ENCODE measurements around the gene CILP. TPM values are rescaled to one million over a fixed set of nuclear protein-coding genes. Genes with fewer than 3 reads are reported as not detected.

The CILP gene
- total and polyA plus RNA-seq, 4 donors = 0.30 to 0.97 (median 0.66) TPM

- Histone ChIP-seq H3K36me3 (ENCODE audit: control insufficient read depth in 4 of 4, insufficient read depth in 4 of 4, low read length in 4 of 4) (no peaks in the 10 kb centered on the region), H3K27me3 (ENCODE audit: control insufficient read depth in 3 of 3, insufficient read depth in 3 of 3, low read length in 2 of 3) (no peaks in the 10 kb centered on the region)
- TF ChIP-seq CTCF (IDR thresholded peaks at IDR 0.05; ENCODE audit: control extremely low read depth, extremely low read depth) = no peak
These were observed 9.4 kb downstream of the CILP start for GRCh38 chr15:65201918-65202317.

GRCh38 chr15:65198571-65198970 is 12.7 kb downstream of the CILP start:
- TF ChIP-seq CTCF (IDR thresholded peaks at IDR 0.05; ENCODE audit: control extremely low read depth, extremely low read depth) = no peak
- no peaks in the 10 kb centered on the region for H3K36me3 ChIP-seq (ENCODE audit: control insufficient read depth in 4 of 4, insufficient read depth in 4 of 4, low read length in 4 of 4)
- H3K4me1 ChIP-seq (ENCODE audit: control insufficient read depth in 5 of 5, insufficient read depth in 5 of 5, low read length in 5 of 5) = peaks cover 0 to 11% (median 3%) of the 10 kb centered on the region in 5 donors
- H3K9me3 ChIP-seq (ENCODE audit: control insufficient read depth in 4 of 4, insufficient read depth in 3 of 4, low read length in 3 of 4) = no peaks in the 10 kb centered on the region
- ATAC-seq (ENCODE audit: insufficient read depth, low FRiP score) (no peak), DNase-seq (no peak)
- no peaks in the 10 kb centered on the region for H3K27me3 ChIP-seq (ENCODE audit: control insufficient read depth in 3 of 3, insufficient read depth in 3 of 3, low read length in 2 of 3)
- 96 to 97% methylated on average over 12 of the region's 12 CpGs for WGBS, 2 donors
- no peak overlapping the region for H3K27ac ChIP-seq (ENCODE audit: low read depth in 1 of 2, low read length in 1 of 2)
- H3K9ac ChIP-seq (ENCODE audit: insufficient read depth in 1 of 2, low read length in 2 of 2) = no peak overlapping the region
- H3K4me3 ChIP-seq = no peak overlapping the region

More at GRCh38 chr15:65201918-65202317, 9.4 kb downstream of the CILP start:
- H3K9ac ChIP-seq (ENCODE audit: insufficient read depth in 1 of 2, low read length in 2 of 2) = no peak overlapping the region
- H3K4me1 ChIP-seq (ENCODE audit: control insufficient read depth in 5 of 5, insufficient read depth in 5 of 5, low read length in 5 of 5) = no peaks in the 10 kb centered on the region
- H3K4me3 ChIP-seq = no peak overlapping the region
- 90 to 96% methylated on average over 1 of the region's 1 CpG for WGBS, 2 donors
- no peaks in the 10 kb centered on the region for H3K9me3 ChIP-seq (ENCODE audit: control insufficient read depth in 4 of 4, insufficient read depth in 3 of 4, low read length in 3 of 4)
- no peak for ATAC-seq (ENCODE audit: insufficient read depth, low FRiP score)
- DNase-seq = no peak
- H3K27ac ChIP-seq (ENCODE audit: low read depth in 1 of 2, low read length in 1 of 2) = no peak overlapping the region

GRCh38 chr15:65197337-65197645 is 14.0 kb downstream of the CILP start:
- Histone ChIP-seq H3K9ac (ENCODE audit: insufficient read depth in 1 of 2, low read length in 2 of 2) (no peak overlapping the region), H3K27me3 (ENCODE audit: control insufficient read depth in 3 of 3, insufficient read depth in 3 of 3, low read length in 2 of 3) (no peaks in the 10 kb centered on the region), H3K27ac (ENCODE audit: low read depth in 1 of 2, low read length in 1 of 2) (no peak overlapping the region), H3K36me3 (ENCODE audit: control insufficient read depth in 4 of 4, insufficient read depth in 4 of 4, low read length in 4 of 4) (no peaks in the 10 kb centered on the region), H3K9me3 (ENCODE audit: control insufficient read depth in 4 of 4, insufficient read depth in 3 of 4, low read length in 3 of 4) (no peaks in the 10 kb centered on the region), H3K4me3 (no peak overlapping the region), H3K4me1 (ENCODE audit: control insufficient read depth in 5 of 5, insufficient read depth in 5 of 5, low read length in 5 of 5) (peaks cover 0 to 11% (median 3%) of the 10 kb centered on the region in 5 donors)
- TF ChIP-seq CTCF (IDR thresholded peaks at IDR 0.05; ENCODE audit: control extremely low read depth, extremely low read depth) = no peak
- DNase-seq = no peak
- ATAC-seq (ENCODE audit: insufficient read depth, low FRiP score) = no peak
- WGBS, 2 donors = 96 to 98% methylated on average over 8 of the region's 8 CpGs

- no peak for ATAC-seq (ENCODE audit: insufficient read depth, low FRiP score)
- 94 to 95% methylated on average over 19 of the region's 19 CpGs for WGBS, 2 donors
- DNase-seq = no peak
These were observed 14.5 kb downstream of the CILP start for GRCh38 chr15:65196637-65197336.

More at GRCh38 chr15:65196637-65197336, 14.5 kb downstream of the CILP start:
- no peak for TF ChIP-seq CTCF (IDR thresholded peaks at IDR 0.05; ENCODE audit: control extremely low read depth, extremely low read depth)
- H3K4me1 ChIP-seq (ENCODE audit: control insufficient read depth in 5 of 5, insufficient read depth in 5 of 5, low read length in 5 of 5) = peaks cover 0 to 11% (median 3%) of the 10 kb centered on the region in 5 donors
- no peak overlapping the region for H3K4me3 ChIP-seq
- H3K27me3 ChIP-seq (ENCODE audit: control insufficient read depth in 3 of 3, insufficient read depth in 3 of 3, low read length in 2 of 3) = no peaks in the 10 kb centered on the region
- H3K9me3 ChIP-seq (ENCODE audit: control insufficient read depth in 4 of 4, insufficient read depth in 3 of 4, low read length in 3 of 4) = no peaks in the 10 kb centered on the region
- H3K27ac ChIP-seq (ENCODE audit: low read depth in 1 of 2, low read length in 1 of 2) = no peak overlapping the region
- H3K36me3 ChIP-seq (ENCODE audit: control insufficient read depth in 4 of 4, insufficient read depth in 4 of 4, low read length in 4 of 4) = no peaks in the 10 kb centered on the region
- no peak overlapping the region for H3K9ac ChIP-seq (ENCODE audit: insufficient read depth in 1 of 2, low read length in 2 of 2)
